A549 (cell line): ENCODE measurements around the gene ZNF830. TPM values are rescaled to one million over a fixed set of nuclear protein-coding genes. Genes with fewer than 3 reads are reported as not detected.
A peak's percentile ranks its signal among the peaks of the same experiment; 100 is the strongest.
"Not testable (repeated sequence)": the region's sequence is repeated elsewhere in the genome, so short reads cannot be mapped to it uniquely, and the experiment has no call there.

Experiments used
- ATAC-seq, 2 experiments: fragments of 200-7000 bp in 1 of 2; fragments of >200 bp in 1 of 2; cut with Nextera tagmentation in 1 of 2; cut with Tn5 transposase in 1 of 2; 3 replicates each; pipeline versions ENCODE4 v1.8.0 to v1.9.1; 2018 to 2020; ENCODE audit warnings: mild to moderate bottlenecking in 1 of 2, moderate library complexity in 1 of 2
- CTCF ChIA-PET: fragments of 300-600 bp; sonication (Branson Sonifier 250); formaldehyde crosslinking; extraction: SDS; loops from one replicate; lab custom pipeline; 2021; ENCODE audit warnings: antibody characterized with exemption, inconsistent platforms; lab: Yijun Ruan, JAX
- POLR2A ChIA-PET: fragments of 350-600 bp; formaldehyde crosslinking; extraction: SDS; loops from one replicate; lab custom pipeline; 2021; ENCODE audit warnings: antibody characterized with exemption, inconsistent platforms; lab: Yijun Ruan, JAX
- DNase-seq, 2 experiments: peaks; one replicate each; pipeline versions ENCODE4 v3.0.0 to v3.0.0-alpha.2; 2011 to 2016; ENCODE audit warnings: low read depth in 1 of 2, low spot score in 1 of 2
- FAIRE-seq: peaks from 2 replicates; lab custom pipeline; 2011; peaks lifted over from hg19 to GRCh38; lab: Jason Lieb, UNC
- H3K27ac ChIP-seq, 2 experiments: fragments of >200 bp; sonication (Bioruptor Twin); formaldehyde crosslinking; 3 replicates each; pipeline ENCODE4 v1.5.1; 2016 to 2017
- H3K4me1 ChIP-seq: fragments of >200 bp; sonication (Bioruptor Twin); formaldehyde crosslinking; 3 replicates; pipeline ENCODE4 v1.6.1; 2016
- H3K4me2 ChIP-seq: fragments of >200 bp; sonication (Bioruptor Twin); formaldehyde crosslinking; 3 replicates; pipeline ENCODE4 v1.6.1; 2016
- H3K4me3 ChIP-seq: fragments of >200 bp; sonication (Bioruptor Twin); formaldehyde crosslinking; 3 replicates; pipeline ENCODE4 v1.5.1; 2016
- H3K9me3 ChIP-seq: fragments of >200 bp; sonication (Bioruptor Twin); formaldehyde crosslinking; 3 replicates; pipeline ENCODE4 v1.6.1; 2016
- BHLHE40 ChIP-seq: IDR thresholded peaks from 2 replicates; pipeline ENCODE4 v1.6.1; 2012; ENCODE audit warnings: low read depth, low read length, inconsistent platforms
- CBX8 ChIP-seq: fragments of 200-600 bp; sonication (generic); IDR thresholded peaks from 2 replicates; pipeline ENCODE4 v1.6.1; 2016
- CHD2 ChIP-seq: fragments of 150-350 bp; IDR thresholded peaks from 2 replicates; pipeline ENCODE4 v1.6.1; 2014; ENCODE audit warnings: low read length; ENCODE audit not compliant: partially characterized antibody
- CHD4 ChIP-seq: fragments of 200-600 bp; sonication (generic); IDR thresholded peaks from 2 replicates; pipeline ENCODE4 v1.6.1; 2016; ENCODE audit warnings: antibody characterized with exemption, mild to moderate bottlenecking, borderline replicate concordance
- FOSB ChIP-seq: fragments of 250-450 bp; sonication (Bioruptor Pico); IDR thresholded peaks from 2 replicates; pipeline ENCODE4 v1.5.0; 2020; ENCODE audit warnings: mild to moderate bottlenecking, moderate library complexity
- FOSL2 ChIP-seq, 2 experiments: fragments of 450-650 bp in 1 of 2; fragments of >200 bp in 1 of 2; sonication (Bioruptor Twin) in 1 of 2; formaldehyde crosslinking; IDR thresholded peaks; 2 replicates each; pipeline versions ENCODE4 v1.5.0 to v1.6.1; 2016 to 2020; ENCODE audit warnings: mild to moderate bottlenecking in 1 of 2, moderate library complexity in 1 of 2
- GATA3 ChIP-seq: IDR thresholded peaks from 2 replicates; pipeline ENCODE4 v1.6.1; 2012; ENCODE audit warnings: borderline replicate concordance
- MAFK ChIP-seq: fragments of 450-650 bp; IDR thresholded peaks from 2 replicates; pipeline ENCODE4 v1.6.1; 2014; ENCODE audit not compliant: partially characterized antibody
- MAZ ChIP-seq: fragments of 150-350 bp; IDR thresholded peaks from 2 replicates; pipeline ENCODE4 v1.6.1; 2014; ENCODE audit warnings: antibody characterized with exemption, low read depth, low read length, borderline replicate concordance
- PBX3 ChIP-seq: IDR thresholded peaks from 2 replicates; pipeline ENCODE4 v1.6.1; 2012
- SMC3 ChIP-seq: fragments of >200 bp; sonication (Bioruptor Twin); formaldehyde crosslinking; IDR thresholded peaks from 3 replicates; pipeline ENCODE4 v1.6.1; 2018; ENCODE audit warnings: inconsistent platforms
- TFCP2L1 ChIP-seq: fragments of 250-450 bp; sonication (Bioruptor Pico); IDR thresholded peaks from 2 replicates; pipeline ENCODE4 v1.5.0; 2021; ENCODE audit warnings: mild to moderate bottlenecking
- WGBS: methylation state at CpG from one replicate; pipeline ENCODE4 v1.1.6; 2017; ENCODE audit errors: missing lambda C conversion rate; 5-methylcytosine and 5-hydroxymethylcytosine counted together
- polyA plus RNA-seq, 4 experiments: library from polyadenylated mRNA; depleted of rRNA in 3 of 4; stranded (reverse); fragments of >200 nt; fragmentation: RNase III in 1 of 4; extraction: RNeasy Plus Mini Kit Qiagen cat#74134 plus additional on column Dnase treatment in 1 of 4; gene quantifications; 2 replicates in 3 of 4; 3 replicates in 1 of 4; pipeline ENCODE4 v1.2.3, GENCODE V29; 2011 to 2017
- TF ChIP-seq, protein P1 (sequence below): fragments of 250-450 bp; sonication (Bioruptor Pico); IDR thresholded peaks from 2 replicates; pipeline ENCODE4 v1.5.0; 2020; ENCODE audit warnings: low read depth, mild to moderate bottlenecking, moderate library complexity
- TF ChIP-seq, protein P2 (sequence below): fragments of >200 bp; sonication (Bioruptor Twin); formaldehyde crosslinking; IDR thresholded peaks from 3 replicates; pipeline ENCODE4 v1.6.1; 2016

Gene ZNF830
- polyA plus RNA-seq, 2 of the 4 experiments (the other 2 are of a cell fraction): 20.0 to 21.2 TPM

- H3K4me3 ChIP-seq: no peak overlapping the region
- TF ChIP-seq, protein P1, sequence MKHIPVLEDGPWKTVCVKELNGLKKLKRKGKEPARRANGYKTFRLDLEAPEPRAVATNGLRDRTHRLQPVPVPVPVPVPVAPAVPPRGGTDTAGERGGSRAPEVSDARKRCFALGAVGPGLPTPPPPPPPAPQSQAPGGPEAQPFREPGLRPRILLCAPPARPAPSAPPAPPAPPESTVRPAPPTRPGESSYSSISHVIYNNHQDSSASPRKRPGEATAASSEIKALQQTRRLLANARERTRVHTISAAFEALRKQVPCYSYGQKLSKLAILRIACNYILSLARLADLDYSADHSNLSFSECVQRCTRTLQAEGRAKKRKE (CRISPR knock-in tag): no peak
- TF ChIP-seq BHLHE40: no peak
- no peak for TF ChIP-seq CBX8
- TF ChIP-seq TFCP2L1 (CRISPR knock-in tag): no peak
- no peak for TF ChIP-seq CHD4
- no peak for TF ChIP-seq CHD2
- no peak for TF ChIP-seq PBX3
- TF ChIP-seq SMC3: no peak
- TF ChIP-seq FOSB (CRISPR knock-in tag): no peak
- TF ChIP-seq MAZ: no peak
- ChIA-PET CTCF (no interaction called here), POLR2A (no interaction called here)
- no peak overlapping the region for H3K27ac ChIP-seq
- FAIRE-seq (no peak), DNase-seq (no peak), ATAC-seq (no peak)
- no peaks in the 10 kb centered on the region for H3K9me3 ChIP-seq
- no peak overlapping the region for H3K4me2 ChIP-seq
- H3K4me1 ChIP-seq: no peaks in the 10 kb centered on the region
Observed at GRCh38 chr17:34930283-34930682, 31.1 kb upstream of the ZNF830 start.

DNA sequence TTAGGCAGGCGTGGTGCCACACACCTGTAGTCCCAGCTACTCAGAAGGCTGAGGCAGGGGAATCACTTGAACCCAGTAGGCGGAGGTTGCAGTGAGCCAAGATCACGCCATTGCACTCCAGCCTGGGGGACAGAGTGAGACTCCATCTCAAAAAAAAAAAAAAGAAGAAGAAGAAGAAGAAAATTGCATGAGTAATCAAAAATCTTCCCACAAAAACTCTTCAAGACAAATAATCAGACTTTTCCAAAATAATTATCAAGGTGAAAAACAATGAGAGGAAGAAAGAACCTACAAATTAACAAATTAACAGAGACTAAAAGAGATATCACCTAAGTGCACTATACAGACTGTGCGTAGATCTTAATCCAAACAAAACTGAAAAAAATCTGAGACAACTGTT, 10.6 kb upstream of the ZNF830 start:
- TF ChIP-seq MAFK: peak; percentile 52
- TF ChIP-seq, all 56 proteins: peak for 1; not testable (repeated sequence) for 55
- H3K4me1 ChIP-seq, CTCF ChIA-PET, POLR2A ChIA-PET, H3K4me2 ChIP-seq, H3K4me3 ChIP-seq, ATAC-seq, H3K27ac ChIP-seq, DNase-seq, H3K9me3 ChIP-seq: not testable (repeated sequence)
- peak; percentile 46 for FAIRE-seq
- 69% methylated on average over 4 of the region's 4 CpGs for WGBS

GRCh38 chr17:34958438-34958837, 2.9 kb upstream of the ZNF830 start:
- 76% methylated on average over 1 of the region's 1 CpG for WGBS
- CTCF ChIA-PET: interaction anchor here (0.5 to 1.3 kb wide), 5 partner anchors 11 to 415 kb away, joined by 3 to 4 read pairs (median 3); no protein-coding TSS in a partner anchor

DNA sequence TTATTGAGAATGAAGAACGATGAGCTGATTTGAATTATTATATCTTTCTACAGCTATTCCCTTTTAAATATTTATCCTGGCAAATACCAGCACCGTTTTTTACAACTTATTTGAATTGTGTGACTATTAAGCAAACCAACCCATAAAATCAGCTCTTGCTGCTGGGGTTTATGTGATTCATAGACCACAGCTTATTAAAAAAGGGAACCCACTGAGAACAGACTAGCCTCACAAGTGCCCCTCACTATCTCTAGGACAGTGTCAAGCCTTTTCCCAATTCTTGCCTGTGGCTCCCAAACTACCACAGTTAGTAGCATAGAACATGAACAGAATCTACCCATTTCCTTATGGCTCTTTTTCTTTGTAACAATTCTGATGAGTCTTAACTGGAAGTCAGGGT, 12.8 kb downstream of the ZNF830 start:
- peaks cover under 1% of the 10 kb centered on the region; the same call in 1 of the 3 replicates for H3K4me1 ChIP-seq
- H3K4me2 ChIP-seq: no peak overlapping the region
- ATAC-seq (no peak), DNase-seq (no peak), FAIRE-seq (no peak)
- no peak overlapping the region for H3K27ac ChIP-seq
- ChIA-PET POLR2A (no interaction called here), CTCF (interaction anchor here (0.9 to 2.2 kb wide), 10 partner anchors 11 to 831 kb away, joined by 3 to 7 read pairs (median 4); no protein-coding TSS in a partner anchor)
- TF ChIP-seq, protein P2, sequence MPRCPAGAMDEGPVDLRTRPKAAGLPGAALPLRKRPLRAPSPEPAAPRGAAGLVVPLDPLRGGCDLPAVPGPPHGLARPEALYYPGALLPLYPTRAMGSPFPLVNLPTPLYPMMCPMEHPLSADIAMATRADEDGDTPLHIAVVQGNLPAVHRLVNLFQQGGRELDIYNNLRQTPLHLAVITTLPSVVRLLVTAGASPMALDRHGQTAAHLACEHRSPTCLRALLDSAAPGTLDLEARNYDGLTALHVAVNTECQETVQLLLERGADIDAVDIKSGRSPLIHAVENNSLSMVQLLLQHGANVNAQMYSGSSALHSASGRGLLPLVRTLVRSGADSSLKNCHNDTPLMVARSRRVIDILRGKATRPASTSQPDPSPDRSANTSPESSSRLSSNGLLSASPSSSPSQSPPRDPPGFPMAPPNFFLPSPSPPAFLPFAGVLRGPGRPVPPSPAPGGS: no peak
- no peak for TF ChIP-seq GATA3
- WGBS: 13% methylated on average over 2 of the region's 2 CpGs
- H3K4me3 ChIP-seq: no peak overlapping the region
- no peaks in the 10 kb centered on the region for H3K9me3 ChIP-seq

More at GRCh38 chr17:34958438-34958837, 2.9 kb upstream of the ZNF830 start:
- FAIRE-seq (no peak), DNase-seq (no peak), ATAC-seq (no peak)
- POLR2A ChIA-PET: no interaction called here
- TF ChIP-seq FOSL2 (IDR thresholded peaks at IDR 0.05): no peak
- no peak for TF ChIP-seq FOSL2 (CRISPR knock-in tag; IDR thresholded peaks at IDR 0.05)
- peak; percentile 28 for TF ChIP-seq MAFK
- Histone ChIP-seq H3K4me1 (peaks cover 12% of the 10 kb centered on the region; the same call in 2 of the 3 replicates), H3K27ac (no peak overlapping the region), H3K4me3 (no peak overlapping the region), H3K9me3 (no peaks in the 10 kb centered on the region), H3K4me2 (no peak overlapping the region)
